Tracheal epithelial cell (primary cell): ENCODE results near the gene IGFLR1. TPM values are rescaled to one million over a fixed set of nuclear protein-coding genes. Genes with fewer than 3 reads are reported as not detected.

Experiments used
- total RNA-seq: library from RNA; depleted of rRNA; stranded (reverse); fragments of >200 nt; gene quantifications from 2 replicates; pipeline ENCODE4 v1.2.1, GENCODE V29; 2014

Gene IGFLR1
- total RNA-seq = not detected in 2 replicates

GRCh38 chr19:35742121-35742724 is at the start of gene IGFLR1:
TSS of gene IGFLR1 (minus strand) at chr19:35742452. CDS start at chr19:35741180, 1,272 bp downstream.

GRCh38 chr19:35775298-35776101 is 33.2 kb upstream of the IGFLR1 start, which contains the start of gene ARHGAP33:
TSS of gene ARHGAP33 (plus strand) at chr19:35775564. CDS start at chr19:35775659, 95 bp downstream.

GRCh38 chr19:35757749-35758608 is 15.7 kb upstream of the IGFLR1 start, which contains the start of gene PROSER3:
TSS of gene PROSER3 (plus strand) at chr19:35758176. CDS start at chr19:35758216, 40 bp downstream.

GRCh38 chr19:35756377-35757230 is 14.4 kb upstream of the IGFLR1 start, which contains the start of gene HSPB6:
TSS of gene HSPB6 (minus strand) at chr19:35757029. CDS start at chr19:35757008, 21 bp downstream.

GRCh38 chr19:35748106-35749020 is 6.1 kb upstream of the IGFLR1 start, which contains the start of gene LIN37:
TSS of gene LIN37 (plus strand) at chr19:35748576. CDS start at chr19:35748725, 149 bp downstream.

GRCh38 chr19:35745328-35746086 is 3.3 kb upstream of the IGFLR1 start, which contains the start of the genes PSENEN and U2AF1L4:
TSS of gene PSENEN (plus strand) at chr19:35745651. CDS start at chr19:35745931, 280 bp downstream.
TSS of gene U2AF1L4 (minus strand) at chr19:35745418. CDS start at chr19:35745391, 27 bp downstream.

GRCh38 chr19:35717665-35718344 is 24.4 kb downstream of the IGFLR1 start, which contains the start of gene KMT2B:
TSS of gene KMT2B (plus strand) at chr19:35718003. CDS start at chr19:35718019, 16 bp downstream.

GRCh38 chr19:35704218-35704617 is 38.0 kb downstream of the IGFLR1 start, which contains the start of gene ZBTB32:
TSS of gene ZBTB32 (plus strand) at chr19:35704558. CDS start at chr19:35714627, 10,069 bp downstream.

Other genes with a start within 250 kb of the IGFLR1 start
- 75.0 and 131 TPM in 2 replicates for gene DMKN, start 228.8 kb downstream of the IGFLR1 start, total RNA-seq
- gene SBSN, start 214.1 kb downstream of the IGFLR1 start, total RNA-seq = 2.3 and 16.6 TPM in 2 replicates
- gene GAPDHS, start 209.0 kb downstream of the IGFLR1 start, total RNA-seq = not detected in 2 replicates
- gene TMEM147, start 196.8 kb downstream of the IGFLR1 start, total RNA-seq = 132 and 141 TPM in 2 replicates
- not detected in 2 replicates for gene ATP4A, start 178.8 kb downstream of the IGFLR1 start, total RNA-seq
- not detected in 2 replicates for gene PMIS2, start 156.3 kb downstream of the IGFLR1 start, total RNA-seq
- gene HAUS5, start 129.7 kb downstream of the IGFLR1 start, total RNA-seq = 3.8 and 7.5 TPM in 2 replicates
- 40.9 and 48.0 TPM in 2 replicates for gene RBM42, start 113.4 kb downstream of the IGFLR1 start, total RNA-seq
- gene ETV2, start 100.7 kb downstream of the IGFLR1 start, total RNA-seq = not detected in 2 replicates
- gene COX6B1, start 94.1 kb downstream of the IGFLR1 start, total RNA-seq = 309 and 377 TPM in 2 replicates
- not detected in 2 replicates for gene UPK1A, start 75.9 kb downstream of the IGFLR1 start, total RNA-seq
- gene ZBTB32, start 37.9 kb downstream of the IGFLR1 start, total RNA-seq = not detected in 2 replicates
- 6.7 and 7.9 TPM in 2 replicates for gene KMT2B, start 24.4 kb downstream of the IGFLR1 start, total RNA-seq
- gene U2AF1L4, start 3.0 kb upstream of the IGFLR1 start, total RNA-seq = 3.2 and 5.3 TPM in 2 replicates
- 15.9 and 18.1 TPM in 2 replicates for gene PSENEN, start 3.2 kb upstream of the IGFLR1 start, total RNA-seq
- gene LIN37, start 6.1 kb upstream of the IGFLR1 start, total RNA-seq = 6.4 and 8.0 TPM in 2 replicates
- gene HSPB6, start 14.6 kb upstream of the IGFLR1 start, total RNA-seq = 0.43 TPM in 1 of 2 replicates, not detected in the other
- gene PROSER3, start 15.7 kb upstream of the IGFLR1 start, total RNA-seq = 2.9 and 4.0 TPM in 2 replicates
- gene ARHGAP33, start 33.1 kb upstream of the IGFLR1 start, total RNA-seq = under 0.01 TPM in 1 of 2 replicates, not detected in the other
- not detected in 2 replicates for gene PRODH2, start 70.4 kb upstream of the IGFLR1 start, total RNA-seq
- not detected in 2 replicates for gene NPHS1, start 110.1 kb upstream of the IGFLR1 start, total RNA-seq
- not detected in 2 replicates for gene KIRREL2, start 114.5 kb upstream of the IGFLR1 start, total RNA-seq
- 1.7 TPM in 1 of 2 replicates, not detected in the other for gene APLP1, start 126.1 kb upstream of the IGFLR1 start, total RNA-seq
- 3.8 and 7.2 TPM in 2 replicates for gene NFKBID, start 158.1 kb upstream of the IGFLR1 start, total RNA-seq
- gene HCST, start 160.1 kb upstream of the IGFLR1 start, total RNA-seq = not detected in 2 replicates
- gene TYROBP, start 165.8 kb upstream of the IGFLR1 start, total RNA-seq = not detected in 2 replicates
- 1.7 and 2.1 TPM in 2 replicates for gene LRFN3, start 193.9 kb upstream of the IGFLR1 start, total RNA-seq